GM23338 (cell line): Measurements from ENCODE around the gene TGIF1. TPM values are rescaled to one million over a fixed set of nuclear protein-coding genes. Genes with fewer than 3 reads are reported as not detected.

Experiments
- ATAC-seq: fragments of 200-7000 bp; cut with Tn5 transposase; 3 replicates; pipeline ENCODE4 v1.9.1; 2020
- DNase-seq: peaks from one replicate; pipeline ENCODE4 v3.0.0-alpha.2; 2015; ENCODE audit warnings: low spot score
- H2AFZ ChIP-seq: fragments of 200-600 bp; sonication (generic); 2 replicates; pipeline ENCODE4 v1.8.0; 2016; ENCODE audit warnings: antibody characterized with exemption, mild to moderate bottlenecking, moderate library complexity
- H3F3A ChIP-seq: fragments of 200-600 bp; sonication (generic); replicated peaks from 2 replicates; pipeline ENCODE4 v1.8.0; 2017; ENCODE audit warnings: antibody characterized with exemption, mixed run types, low read depth
- H3K27ac ChIP-seq: fragments of 200-600 bp; sonication (generic); 2 replicates; pipeline ENCODE4 v1.6.1; 2016; ENCODE audit warnings: low read depth
- H3K27me3 ChIP-seq: fragments of 200-600 bp; sonication (generic); 2 replicates; pipeline ENCODE4 v1.8.0; 2016; ENCODE audit warnings: mild to moderate bottlenecking, mixed run types, moderate library complexity; ENCODE audit not compliant: insufficient read depth
- H3K36me3 ChIP-seq: fragments of 200-600 bp; sonication (generic); 2 replicates; pipeline ENCODE4 v1.8.0; 2016; ENCODE audit warnings: mild to moderate bottlenecking; ENCODE audit not compliant: insufficient read depth
- H3K4me1 ChIP-seq: fragments of 200-600 bp; sonication (generic); 2 replicates; pipeline ENCODE4 v1.8.0; 2016; ENCODE audit warnings: mild to moderate bottlenecking, moderate library complexity; ENCODE audit not compliant: insufficient read depth
- H3K4me2 ChIP-seq: fragments of 200-600 bp; sonication (generic); 2 replicates; pipeline ENCODE4 v1.7.1; 2017; ENCODE audit warnings: mixed run types
- H3K4me3 ChIP-seq: fragments of 200-600 bp; sonication (generic); 2 replicates; pipeline ENCODE4 v1.6.1; 2016; ENCODE audit warnings: mixed run types
- H3K79me2 ChIP-seq: fragments of 200-600 bp; sonication (generic); replicated peaks from 2 replicates; pipeline ENCODE4 v1.8.0; 2017; ENCODE audit warnings: mild to moderate bottlenecking; ENCODE audit not compliant: insufficient read depth
- H3K9me2 ChIP-seq: fragments of 200-600 bp; sonication (generic); 2 replicates; pipeline ENCODE4 v1.8.0; 2017; ENCODE audit not compliant: insufficient read depth
- H4K20me1 ChIP-seq: fragments of 200-600 bp; sonication (generic); replicated peaks from 2 replicates; pipeline ENCODE4 v1.8.0; 2017; ENCODE audit warnings: mild to moderate bottlenecking; ENCODE audit not compliant: insufficient read depth
- H3K27ac Mint-ChIP-seq: 2 replicates; pipeline ENCODE4 v1.8.0; 2020; ENCODE audit warnings: inconsistent platforms, mild to moderate bottlenecking, moderate library complexity, mixed read lengths
- H3K27me3 Mint-ChIP-seq: 3 replicates; pipeline ENCODE4 v1.8.0; 2022; ENCODE audit warnings: low read depth, mild to moderate bottlenecking, moderate library complexity, mixed read lengths, inconsistent platforms; ENCODE audit not compliant: insufficient read depth, poor library complexity
- H3K36me3 Mint-ChIP-seq: 3 replicates; pipeline ENCODE4 v1.8.0; 2021; ENCODE audit warnings: low read depth, mild to moderate bottlenecking, inconsistent platforms, moderate library complexity, mixed read lengths
- H3K4me1 Mint-ChIP-seq: 3 replicates; pipeline ENCODE4 v1.8.0; 2020; ENCODE audit warnings: mild to moderate bottlenecking, inconsistent platforms, mixed read lengths
- H3K4me3 Mint-ChIP-seq: 3 replicates; pipeline ENCODE4 v1.8.0; 2021; ENCODE audit warnings: moderate library complexity, mild to moderate bottlenecking, inconsistent platforms, mixed read lengths
- H3K9me3 Mint-ChIP-seq: 3 replicates; pipeline ENCODE4 v1.8.0; 2020; ENCODE audit warnings: moderate library complexity, mild to moderate bottlenecking, inconsistent platforms, mixed read lengths
- CREB1 ChIP-seq: fragments of 250-450 bp; sonication (Bioruptor Pico); IDR thresholded peaks from 2 replicates; pipeline ENCODE4 v1.5.0; 2020; ENCODE audit warnings: low read depth, mild to moderate bottlenecking, moderate library complexity
- EZH2 ChIP-seq: fragments of 200-600 bp; sonication (generic); IDR thresholded peaks from one replicate; pipeline ENCODE4 v1.8.0; 2017; ENCODE audit warnings: antibody characterized with exemption, mild to moderate bottlenecking, low read depth; ENCODE audit not compliant: unreplicated experiment
- NANOG ChIP-seq: IDR thresholded peaks from 2 replicates; pipeline ENCODE4 v1.6.1; 2016; ENCODE audit warnings: antibody characterized with exemption, borderline replicate concordance
- ZNF462 ChIP-seq: fragments of 250-450 bp; sonication (Bioruptor Pico); IDR thresholded peaks from 2 replicates; pipeline ENCODE4 v1.5.0; 2020; ENCODE audit warnings: mild to moderate bottlenecking, moderate library complexity
- polyA plus RNA-seq: library from polyadenylated mRNA; unstranded; fragments of >200 nt; fragmentation: Nextera tagmentation; extraction: Ambion mirVana; gene quantifications from 2 replicates; pipeline ENCODE4 v1.2.1, GENCODE V29; 2016
- total RNA-seq: library from RNA; depleted of rRNA; stranded (reverse); fragments of >200 nt; shearing (Covaris generic); gene quantifications from 2 replicates; pipeline ENCODE4 v1.2.3, GENCODE V29; 2014

The TGIF1 gene
- total and polyA plus RNA-seq, 2 experiments from 2014 or later = 294 to 316 TPM

DNA sequence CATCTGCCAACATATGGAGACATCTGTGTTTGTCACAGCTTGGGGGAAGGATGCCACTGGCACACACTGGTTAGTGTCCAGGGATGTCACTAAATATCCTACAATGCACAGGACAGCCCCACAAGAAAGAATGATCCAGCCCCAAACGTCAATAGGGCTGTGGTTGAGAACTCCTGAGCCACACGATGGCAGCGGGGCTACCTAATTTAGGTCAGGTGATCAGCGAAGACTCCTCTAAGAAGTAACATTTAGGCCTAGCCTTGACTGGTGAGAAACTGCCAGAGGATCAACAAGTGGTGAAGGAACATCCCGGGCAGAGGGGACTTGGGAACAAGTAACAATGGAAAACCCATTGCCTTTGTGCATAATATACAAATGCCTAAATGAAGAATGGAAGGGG lies 5.0 kb upstream of the TGIF1 start (continued):
- no peak for TF ChIP-seq ZNF462 (CRISPR knock-in tag)

DNA sequence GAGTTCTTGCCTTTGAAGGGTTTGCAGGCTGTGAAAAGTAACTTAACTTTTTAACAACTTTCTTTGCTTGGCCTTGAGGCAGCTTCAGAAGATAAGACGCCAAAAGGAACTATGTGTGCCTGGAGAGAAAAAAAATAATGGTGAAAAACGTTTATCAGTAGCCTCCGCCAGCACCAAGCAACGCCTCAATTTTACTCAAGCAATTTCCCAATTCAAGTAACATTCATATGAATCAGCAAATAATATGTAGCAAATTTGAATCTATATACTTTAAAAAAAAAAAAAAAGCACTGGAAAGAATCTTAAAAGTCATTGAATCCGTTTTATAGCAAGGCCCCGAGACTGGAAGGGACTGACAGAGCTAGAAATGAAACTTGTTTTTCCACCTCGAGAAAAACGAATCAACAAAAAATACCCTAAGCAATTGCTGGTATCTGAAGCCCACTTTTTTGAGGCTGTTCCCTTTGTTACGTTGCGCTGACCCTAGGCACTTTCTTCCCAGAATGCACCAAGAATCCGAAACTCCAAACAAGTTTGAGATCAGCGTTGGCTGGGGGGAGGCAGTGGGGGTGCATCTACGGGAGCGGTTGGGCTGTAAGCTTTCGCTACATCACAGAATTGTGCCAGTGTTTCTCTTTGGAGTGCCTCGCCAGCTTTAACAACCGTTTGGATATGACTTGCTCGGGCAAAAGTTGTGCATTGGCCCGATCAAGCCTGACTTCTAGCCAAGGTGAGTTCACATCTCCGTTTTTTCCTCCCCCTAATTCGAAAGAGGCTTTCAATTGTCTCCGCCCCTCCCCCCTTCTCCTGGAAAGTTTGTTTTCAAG lies 2.7 kb upstream of the TGIF1 start:
- Histone ChIP-seq H3K4me2 (peak overlapping the region; percentile 87), H3K27me3 (no peaks in the 10 kb centered on the region), H3K79me2 (peaks cover 38% of the 10 kb centered on the region), H4K20me1 (peaks cover 4% of the 10 kb centered on the region; the same call in 1 of the 2 replicates), H3F3A (peaks cover 13% of the 10 kb centered on the region; the same call in 1 of the 2 replicates), H3K36me3 (no peaks in the 10 kb centered on the region), H3K9me2 (no peaks in the 10 kb centered on the region), H3K27ac (peak overlapping the region; percentile 100), H3K4me3 (peak overlapping the region; percentile 83), H3K4me1 (peaks cover 38% of the 10 kb centered on the region), H2AFZ (no peak overlapping the region)
- Mint-ChIP-seq H3K36me3 (peaks cover 23% of the 10 kb centered on the region), H3K27me3 (peaks cover 29% of the 10 kb centered on the region), H3K4me1 (peaks cover 34% of the 10 kb centered on the region), H3K4me3 (peak overlapping the region; percentile 98), H3K27ac (peak overlapping the region; percentile 99), H3K9me3 (peaks cover 7% of the 10 kb centered on the region)
- ATAC-seq (peak; percentile 0; the same call in 2 of the 3 replicates), DNase-seq (peak; percentile 79)
- TF ChIP-seq NANOG (no peak), CREB1 (CRISPR knock-in tag) (peak; percentile 12; the same call in 1 of the 2 replicates), EZH2 (no peak)
